K562 (cell line): ENCODE data around the gene CAPN8. TPM values are rescaled to one million over a fixed set of nuclear protein-coding genes. Genes with fewer than 3 reads are reported as not detected.
A peak's percentile ranks its signal among the peaks of the same experiment; 100 is the strongest.

Experiments used
- EHMT2 ChIP-seq: fragments of 450-650 bp; IDR thresholded peaks from 2 replicates; pipeline ENCODE4 v1.6.1; 2018; ENCODE audit warnings: antibody characterized with exemption
- ETV6 ChIP-seq, 3 experiments: fragments of 150-350 bp in 1 of 3; sonication (generic) in 1 of 3; formaldehyde crosslinking in 1 of 3; IDR thresholded peaks; 2 replicates each; pipeline versions ENCODE4 v1.6.1 to v1.8.0; 2014 to 2022; ENCODE audit warnings: borderline replicate concordance in 2 of 3, low read depth in 2 of 3, antibody characterized with exemption in 1 of 3, low read length in 1 of 3, mild to moderate bottlenecking in 1 of 3, missing genetic modification reagents in 1 of 3
- LCOR ChIP-seq: sonication (generic); formaldehyde crosslinking; IDR thresholded peaks from 2 replicates; pipeline ENCODE4 v1.8.0; 2022; ENCODE audit warnings: mild to moderate bottlenecking, missing genetic modification reagents
- NCOA4 ChIP-seq: fragments of 450-650 bp; IDR thresholded peaks from 2 replicates; pipeline ENCODE4 v1.6.1; 2018; ENCODE audit warnings: mild to moderate bottlenecking; ENCODE audit not compliant: partially characterized antibody
- NFXL1 ChIP-seq: fragments of 450-650 bp; formaldehyde crosslinking; IDR thresholded peaks from 2 replicates; pipeline ENCODE4 v1.4.0; 2021; ENCODE audit warnings: mild to moderate bottlenecking
- POLR2AphosphoS5 ChIP-seq: IDR thresholded peaks from 2 replicates; pipeline ENCODE4 v1.6.1; 2011; ENCODE audit warnings: mild to moderate bottlenecking, low read depth, low read length, moderate library complexity; ENCODE audit not compliant: control insufficient read depth, insufficient read depth
- TRIM24 ChIP-seq, 2 experiments: fragments of 450-650 bp; IDR thresholded peaks; 2 replicates each; pipeline ENCODE4 v1.6.1; 2016
- ZBTB1 ChIP-seq: sonication (generic); formaldehyde crosslinking; IDR thresholded peaks from 2 replicates; pipeline ENCODE4 v1.8.1; 2023; ENCODE audit warnings: missing genetic modification reagents, low read depth, mild to moderate bottlenecking, borderline replicate concordance
- ZBTB9 ChIP-seq: fragments of 450-650 bp; formaldehyde crosslinking; IDR thresholded peaks from 2 replicates; pipeline ENCODE4 v1.4.0; 2020; ENCODE audit warnings: mild to moderate bottlenecking, moderate library complexity
- ZMIZ1 ChIP-seq, 2 experiments: fragments of 150-350 bp in 1 of 2; IDR thresholded peaks; 2 replicates each; pipeline ENCODE4 v1.6.1; 2012 to 2016; ENCODE audit warnings: low read depth in 2 of 2, low read length in 2 of 2, mild to moderate bottlenecking in 1 of 2, moderate library complexity in 1 of 2
- polyA plus RNA-seq, 8 experiments: library from polyadenylated mRNA; depleted of rRNA in 4 of 8; stranded (reverse) in 5 of 8; unstranded in 3 of 8; fragments of >200 nt; fragmentation: Nextera tagmentation in 2 of 8; fragmentation: Illumina TruSeq in 1 of 8; extraction: Ambion mirVana in 2 of 8; extraction: Trizol in 1 of 8; gene quantifications; 2 replicates each; pipeline versions ENCODE4 v1.2.1 to v1.2.3, GENCODE V29; 2011 to 2014; ENCODE audit warnings: inconsistent platforms in 1 of 8, missing spikeins in 1 of 8
- total RNA-seq, 7 experiments: library from RNA; depleted of rRNA in 6 of 7; stranded (reverse); fragments of >200 nt in 6 of 7; fragmentation: Illumina TruSeq in 2 of 7; extraction: Trizol in 2 of 7; gene quantifications; 2 replicates each; pipeline versions ENCODE4 v1.2.1 to v1.2.3, GENCODE V29; 2011 to 2021; ENCODE audit warnings: low replicate concordance in 1 of 7
- TF ChIP-seq, protein P1 (sequence below), 2 experiments: fragments of 450-650 bp; conservative IDR thresholded peaks; 2 replicates each; pipeline ENCODE4 v1.6.1; 2017; ENCODE audit warnings: mild to moderate bottlenecking in 2 of 2, moderate library complexity in 2 of 2

The CAPN8 gene
- total and polyA plus RNA-seq, 9 of the 15 experiments (the other 6 are each of a cell fraction or from before 2014, with no cell fraction given) = 0.06 TPM; not detected in 8

DNA sequence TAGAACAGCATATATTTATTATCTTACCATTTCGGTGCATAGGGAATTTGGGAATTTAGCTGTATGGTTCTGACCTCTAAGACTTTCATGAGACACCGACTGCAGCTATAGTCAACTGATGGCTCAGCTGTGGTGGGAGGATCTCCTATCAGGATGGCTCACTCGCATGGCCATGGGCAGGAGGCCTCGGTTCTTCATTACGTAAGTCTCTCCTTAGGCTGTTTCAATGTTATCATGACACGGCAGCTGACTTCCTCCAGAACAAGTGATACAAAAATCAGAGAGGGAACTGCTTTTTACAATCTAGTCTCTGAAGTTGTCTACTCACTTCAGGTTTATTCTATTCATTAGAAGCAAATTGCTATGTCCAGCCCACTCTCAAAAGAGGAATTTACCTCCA lies 13.3 kb upstream of the CAPN8 start (continued):
- TF ChIP-seq ZMIZ1 (IDR thresholded peaks at IDR 0.05; ENCODE audit: low read depth in 2 of 2, low read length in 2 of 2) (peak in 1 of 2 experiments; percentile 81; a peak in 2 of 4 replicates), EHMT2 (peak; percentile 86), ZBTB9 (CRISPR knock-in tag) (no peak), LCOR (0 out of 2 replicates have a peak, but pooled peaks have one; percentile 56), NCOA4 (no peak), POLR2AphosphoS5 (peak; percentile 80; the same call in 1 of the 2 replicates), TRIM24 (IDR thresholded peaks at IDR 0.05) (peak; percentile 92 to 93), ZBTB1 (CRISPR knock-in tag) (no peak), ETV6 (IDR thresholded peaks at IDR 0.05; ENCODE audit: borderline replicate concordance in 1 of 2, low read depth in 2 of 2, low read length in 1 of 2) (no peak), ETV6 (CRISPR knock-in tag; IDR thresholded peaks at IDR 0.05; ENCODE audit: borderline replicate concordance) (no peak), NFXL1 (CRISPR knock-in tag) (0 out of 2 replicates have a peak, but pooled peaks have one; percentile 41)
- TF ChIP-seq, protein P1, sequence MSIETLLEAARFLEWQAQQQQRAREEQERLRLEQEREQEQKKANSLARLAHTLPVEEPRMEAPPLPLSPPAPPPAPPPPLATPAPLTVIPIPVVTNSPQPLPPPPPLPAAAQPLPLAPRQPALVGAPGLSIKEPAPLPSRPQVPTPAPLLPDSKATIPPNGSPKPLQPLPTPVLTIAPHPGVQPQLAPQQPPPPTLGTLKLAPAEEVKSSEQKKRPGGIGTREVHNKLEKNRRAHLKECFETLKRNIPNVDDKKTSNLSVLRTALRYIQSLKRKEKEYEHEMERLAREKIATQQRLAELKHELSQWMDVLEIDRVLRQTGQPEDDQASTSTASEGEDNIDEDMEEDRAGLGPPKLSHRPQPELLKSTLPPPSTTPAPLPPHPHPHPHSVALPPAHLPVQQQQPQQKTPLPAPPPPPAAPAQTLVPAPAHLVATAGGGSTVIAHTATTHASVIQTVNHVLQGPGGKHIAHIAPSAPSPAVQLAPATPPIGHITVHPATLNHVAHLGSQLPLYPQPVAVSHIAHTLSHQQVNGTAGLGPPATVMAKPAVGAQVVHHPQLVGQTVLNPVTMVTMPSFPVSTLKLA (conservative IDR thresholded peaks at IDR 0.05) = peak in 1 of 2 experiments; percentile 63; a peak in 2 of 4 replicates
